Measurements from ENCODE around the gene UST. TPM values are rescaled to one million over a fixed set of nuclear protein-coding genes. Genes with fewer than 3 reads are reported as not detected.

The UST gene
- total RNA-seq, 4 donors from 2014 or later, result 4.8 to 9.0 (median 7.8) TPM

DNA sequence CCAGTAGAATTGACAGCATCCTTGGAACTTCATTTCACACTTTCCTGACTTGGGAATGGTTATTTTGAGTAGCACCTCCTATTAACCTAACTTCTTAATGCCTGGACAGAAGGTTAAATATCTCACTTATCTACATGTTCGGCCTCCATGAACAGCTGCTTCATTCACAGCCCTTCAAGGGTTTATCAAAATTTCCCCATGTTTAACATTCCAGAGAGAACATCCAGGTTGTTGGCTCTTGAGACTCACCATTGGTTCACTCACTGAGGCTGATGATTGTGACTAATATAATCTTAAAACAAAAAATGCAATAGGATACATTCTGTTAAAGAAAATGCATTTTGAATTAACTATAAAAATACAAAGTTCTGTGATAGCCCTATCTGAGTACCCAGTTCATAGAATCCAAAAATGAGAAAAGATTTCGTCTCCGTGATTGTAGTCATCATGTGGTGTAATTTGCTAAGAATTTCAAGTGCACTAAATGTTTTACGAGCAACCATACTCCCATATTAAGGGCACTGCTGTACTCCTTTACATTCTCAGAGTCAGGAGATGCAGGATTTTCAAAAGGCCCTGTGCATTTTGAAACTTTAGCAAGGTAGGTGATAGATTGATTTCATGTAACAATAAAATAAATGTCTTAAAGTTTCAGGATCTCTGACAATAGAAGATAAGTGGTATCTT lies 310.1 kb downstream of the UST start:
- Histone ChIP-seq H3K27me3 (no peaks in the 10 kb centered on the region), H3K4me1 (peaks cover 32 to 51% (median 36%) of the 10 kb centered on the region in 4 donors), H3K9me3 (no peaks in the 10 kb centered on the region), H3K36me3 (no peaks in the 10 kb centered on the region), H3K27ac (peak overlapping the region in 1 of 4 donors; percentile 18), H3K4me3 (no peak overlapping the region)
- in situ Hi-C loops (cut with MboI; ENCODE audit: low pct_ligation_motif_present in 1 of 4, low pct_unique_long_range_greater_than_20kb in 1 of 4, low sequenced_read_pairs in 3 of 4), result no loop called here
- TF ChIP-seq POLR2A (IDR thresholded peaks at IDR 0.05), result no peak
- TF ChIP-seq, protein P1, sequence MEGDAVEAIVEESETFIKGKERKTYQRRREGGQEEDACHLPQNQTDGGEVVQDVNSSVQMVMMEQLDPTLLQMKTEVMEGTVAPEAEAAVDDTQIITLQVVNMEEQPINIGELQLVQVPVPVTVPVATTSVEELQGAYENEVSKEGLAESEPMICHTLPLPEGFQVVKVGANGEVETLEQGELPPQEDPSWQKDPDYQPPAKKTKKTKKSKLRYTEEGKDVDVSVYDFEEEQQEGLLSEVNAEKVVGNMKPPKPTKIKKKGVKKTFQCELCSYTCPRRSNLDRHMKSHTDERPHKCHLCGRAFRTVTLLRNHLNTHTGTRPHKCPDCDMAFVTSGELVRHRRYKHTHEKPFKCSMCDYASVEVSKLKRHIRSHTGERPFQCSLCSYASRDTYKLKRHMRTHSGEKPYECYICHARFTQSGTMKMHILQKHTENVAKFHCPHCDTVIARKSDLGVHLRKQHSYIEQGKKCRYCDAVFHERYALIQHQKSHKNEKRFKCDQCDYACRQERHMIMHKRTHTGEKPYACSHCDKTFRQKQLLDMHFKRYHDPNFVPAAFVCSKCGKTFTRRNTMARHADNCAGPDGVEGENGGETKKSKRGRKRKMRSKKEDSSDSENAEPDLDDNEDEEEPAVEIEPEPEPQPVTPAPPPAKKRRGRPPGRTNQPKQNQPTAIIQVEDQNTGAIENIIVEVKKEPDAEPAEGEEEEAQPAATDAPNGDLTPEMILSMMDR (IDR thresholded peaks at IDR 0.05), result no peak
- no peak for TF ChIP-seq EP300 (IDR thresholded peaks at IDR 0.05; ENCODE audit: low read depth)
- TF ChIP-seq POLR2AphosphoS5 (IDR thresholded peaks at IDR 0.05), result no peak
- intact Hi-C loops (cut with DNase I; ENCODE audit: low total_unique reads), result no loop called here
- no peak for DNase-seq
- 68 to 71% methylated on average over 4 of the region's 4 CpGs for WGBS, 2 donors (ENCODE audit: low coverage in 1 of 2)

DNA sequence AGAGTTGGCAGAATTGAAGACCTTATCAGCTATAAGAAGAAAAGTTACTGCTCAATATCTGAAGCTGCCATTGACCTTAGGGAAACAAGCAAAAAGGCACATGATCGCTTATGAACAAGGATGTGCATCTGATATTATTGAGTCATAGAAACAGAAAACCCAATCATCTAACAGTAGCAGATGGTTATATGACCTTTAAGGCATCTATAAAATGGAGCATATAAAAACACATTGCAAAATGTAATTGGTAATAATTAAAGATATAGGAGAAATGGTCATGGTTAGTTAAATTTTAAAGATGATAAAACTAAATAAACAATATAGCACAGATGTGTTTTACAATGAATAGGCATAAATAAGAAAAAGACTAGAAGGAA lies 310.6 kb downstream of the UST start:
- DNase-seq, result no peak
- 33 to 56% methylated on average over 1 of the region's 1 CpG for WGBS, 2 donors (ENCODE audit: low coverage in 1 of 2)
- TF ChIP-seq EP300 (IDR thresholded peaks at IDR 0.05; ENCODE audit: low read depth) (no peak), POLR2A (IDR thresholded peaks at IDR 0.05) (no peak), POLR2AphosphoS5 (IDR thresholded peaks at IDR 0.05) (no peak)
- TF ChIP-seq, protein P1 (IDR thresholded peaks at IDR 0.05), result no peak

DNA sequence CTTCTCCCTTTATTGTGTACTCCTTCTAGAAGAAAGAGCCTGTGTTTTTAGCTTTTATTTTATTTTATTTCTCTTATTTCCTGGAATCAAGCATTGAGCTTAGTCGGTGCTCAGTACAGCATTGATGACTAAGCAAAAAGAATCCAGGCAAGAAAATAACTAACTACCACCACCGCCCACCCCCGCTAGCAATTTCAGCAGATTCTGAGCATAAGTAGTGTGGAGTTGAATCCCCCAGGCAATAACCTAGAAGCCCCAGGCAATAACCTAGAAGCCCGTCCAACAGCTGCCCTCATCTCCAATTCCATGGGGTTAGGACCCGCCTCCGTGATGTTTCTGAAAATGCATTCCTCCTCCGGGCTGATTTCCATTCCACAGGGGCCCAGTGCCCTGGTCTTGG lies 312.7 kb downstream of the UST start:
- H3K4me1 ChIP-seq, result peaks cover 31 to 52% (median 35%) of the 10 kb centered on the region in 4 donors

More for the DNA sequence above, 310.6 kb downstream of the UST start:
- Histone ChIP-seq H3K36me3 (no peaks in the 10 kb centered on the region), H3K9me3 (no peaks in the 10 kb centered on the region), H3K4me1 (peaks cover 32 to 54% (median 38%) of the 10 kb centered on the region in 4 donors), H3K4me3 (no peak overlapping the region), H3K27ac (peak overlapping the region in 1 of 4 donors; percentile 18), H3K27me3 (no peaks in the 10 kb centered on the region)
- in situ Hi-C loops (cut with MboI; ENCODE audit: low pct_ligation_motif_present in 1 of 4, low pct_unique_long_range_greater_than_20kb in 1 of 4, low sequenced_read_pairs in 3 of 4) (no loop called here), intact Hi-C loops (cut with DNase I; ENCODE audit: low total_unique reads) (no loop called here)

DNA sequence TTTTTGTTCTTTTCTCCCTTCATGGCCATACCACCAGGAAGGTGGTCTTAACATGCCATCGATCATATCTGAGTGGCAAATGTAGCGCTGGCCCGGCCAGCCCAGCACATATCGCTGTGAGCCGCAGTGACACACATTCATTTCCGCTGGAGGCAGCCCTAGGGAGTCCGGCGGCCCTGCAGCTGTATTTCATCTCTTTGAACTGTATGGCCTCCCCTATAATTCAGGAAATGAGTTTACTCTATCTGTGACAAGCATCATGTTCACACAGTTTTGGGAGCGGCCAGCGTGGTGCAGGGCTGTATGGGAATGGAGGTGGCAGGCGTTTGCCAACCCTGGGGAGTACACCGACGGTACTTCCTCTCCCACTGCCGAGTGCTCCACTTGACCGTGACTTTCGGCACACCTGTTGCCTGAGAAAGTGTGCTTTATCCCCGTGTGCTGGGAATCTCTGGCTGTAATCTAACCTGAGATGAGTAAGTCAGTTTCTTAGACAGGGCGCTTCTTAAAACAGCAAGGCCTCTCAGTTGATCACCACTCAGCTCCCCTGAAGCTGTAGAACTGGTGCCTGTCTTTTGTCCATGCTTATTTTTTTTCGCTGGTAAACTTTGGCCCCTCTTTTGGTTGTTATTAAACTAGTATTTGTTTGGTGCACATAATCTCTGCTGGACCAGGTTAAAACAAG lies 313.6 kb downstream of the UST start:
- peak overlapping the region; percentile 66 to 78 (median 68) for H3K27ac ChIP-seq
- peak; percentile 64 for DNase-seq
- 33% methylated on average over 19 of the region's 19 CpGs; no CpG with 5 or more reads in 1 of the 2 donors for WGBS, 2 donors (ENCODE audit: low coverage in 1 of 2)
- intact Hi-C loops (cut with DNase I; ENCODE audit: low total_unique reads) (no loop called here), in situ Hi-C loops (cut with MboI; ENCODE audit: low pct_ligation_motif_present in 1 of 4, low pct_unique_long_range_greater_than_20kb in 1 of 4, low sequenced_read_pairs in 3 of 4) (no loop called here)
- no peaks in the 10 kb centered on the region for H3K36me3 ChIP-seq
- TF ChIP-seq POLR2A (IDR thresholded peaks at IDR 0.05) (no peak), EP300 (IDR thresholded peaks at IDR 0.05; ENCODE audit: low read depth) (no peak), POLR2AphosphoS5 (IDR thresholded peaks at IDR 0.05) (no peak)
- TF ChIP-seq, protein P1 (IDR thresholded peaks at IDR 0.05), result no peak
- peaks cover 28 to 45% (median 32%) of the 10 kb centered on the region in 4 donors for H3K4me1 ChIP-seq
- no peaks in the 10 kb centered on the region for H3K27me3 ChIP-seq
- no peak overlapping the region for H3K4me3 ChIP-seq
- H3K9me3 ChIP-seq, result no peaks in the 10 kb centered on the region

More for the DNA sequence above, 312.7 kb downstream of the UST start:
- intact Hi-C loops (cut with DNase I; ENCODE audit: low total_unique reads), result no loop called here
- Histone ChIP-seq H3K27me3 (no peaks in the 10 kb centered on the region), H3K9me3 (no peaks in the 10 kb centered on the region), H3K27ac (peak overlapping the region in 3 of 4 donors; percentile 66 to 78 (median 71)), H3K4me3 (no peak overlapping the region), H3K36me3 (no peaks in the 10 kb centered on the region)
- DNase-seq, result no peak
- 17 to 79% methylated on average over 1 to 7 of the region's 7 CpGs for WGBS, 2 donors (ENCODE audit: low coverage in 1 of 2)
- TF ChIP-seq, protein P1 (IDR thresholded peaks at IDR 0.05), result no peak
- TF ChIP-seq POLR2AphosphoS5 (IDR thresholded peaks at IDR 0.05) (no peak), POLR2A (IDR thresholded peaks at IDR 0.05) (no peak), EP300 (IDR thresholded peaks at IDR 0.05; ENCODE audit: low read depth) (no peak)
- in situ Hi-C loops (cut with MboI; ENCODE audit: low pct_ligation_motif_present in 1 of 4, low pct_unique_long_range_greater_than_20kb in 1 of 4, low sequenced_read_pairs in 3 of 4), result no loop called here
